HL-60 (cell line): Measurements from ENCODE around the gene HLX.

Experiments
- DNase-seq, 2 experiments: peaks; one replicate each; pipeline ENCODE4 v3.0.0-alpha.2; 2010 to 2020; ENCODE audit warnings: low read depth in 1 of 2, low spot score in 1 of 2
- H3K27ac ChIP-seq: fragments of 250-450 bp; sonication (Bioruptor Pico); replicated peaks from 2 replicates; pipeline ENCODE4 v1.5.1; 2020; ENCODE audit warnings: mild to moderate bottlenecking, moderate library complexity
- H3K27me3 ChIP-seq: fragments of 250-450 bp; sonication (Bioruptor Pico); 2 replicates; pipeline ENCODE4 v1.5.1; 2021; ENCODE audit warnings: mild to moderate bottlenecking, moderate library complexity; ENCODE audit not compliant: insufficient read depth, poor library complexity, severe bottlenecking
- H3K4me3 ChIP-seq: replicated peaks from 2 replicates; pipeline ENCODE4 v1.5.1; 2011; ENCODE audit warnings: mild to moderate bottlenecking, control low read depth, low read length; ENCODE audit not compliant: insufficient read depth
- GABPA ChIP-seq: IDR thresholded peaks from 2 replicates; pipeline ENCODE4 v1.6.1; 2012; ENCODE audit warnings: low read depth
- POLR2AphosphoS5 ChIP-seq: IDR thresholded peaks from 2 replicates; pipeline ENCODE4 v1.6.1; 2012; ENCODE audit warnings: low read depth
- REST ChIP-seq: IDR thresholded peaks from 2 replicates; pipeline ENCODE4 v1.6.1; 2012; ENCODE audit warnings: low read depth; ENCODE audit not compliant: insufficient replicate concordance
- SPI1 ChIP-seq: IDR thresholded peaks from 2 replicates; pipeline ENCODE4 v1.6.1; 2012; ENCODE audit warnings: low read depth, mild to moderate bottlenecking, borderline replicate concordance
- TF ChIP-seq, protein P1 (sequence below): IDR thresholded peaks from one replicate; pipeline ENCODE4 v1.5.1; 2011; ENCODE audit warnings: low read length, control low read depth, inconsistent platforms; ENCODE audit not compliant: insufficient read depth

Gene HLX

GRCh38 chr1:220928320-220928719 lies 49.1 kb downstream of the HLX start:
- no peak overlapping the region for H3K4me3 ChIP-seq
- DNase-seq, result no peak
- no peaks in the 10 kb centered on the region for H3K27me3 ChIP-seq
- TF ChIP-seq, protein P1, sequence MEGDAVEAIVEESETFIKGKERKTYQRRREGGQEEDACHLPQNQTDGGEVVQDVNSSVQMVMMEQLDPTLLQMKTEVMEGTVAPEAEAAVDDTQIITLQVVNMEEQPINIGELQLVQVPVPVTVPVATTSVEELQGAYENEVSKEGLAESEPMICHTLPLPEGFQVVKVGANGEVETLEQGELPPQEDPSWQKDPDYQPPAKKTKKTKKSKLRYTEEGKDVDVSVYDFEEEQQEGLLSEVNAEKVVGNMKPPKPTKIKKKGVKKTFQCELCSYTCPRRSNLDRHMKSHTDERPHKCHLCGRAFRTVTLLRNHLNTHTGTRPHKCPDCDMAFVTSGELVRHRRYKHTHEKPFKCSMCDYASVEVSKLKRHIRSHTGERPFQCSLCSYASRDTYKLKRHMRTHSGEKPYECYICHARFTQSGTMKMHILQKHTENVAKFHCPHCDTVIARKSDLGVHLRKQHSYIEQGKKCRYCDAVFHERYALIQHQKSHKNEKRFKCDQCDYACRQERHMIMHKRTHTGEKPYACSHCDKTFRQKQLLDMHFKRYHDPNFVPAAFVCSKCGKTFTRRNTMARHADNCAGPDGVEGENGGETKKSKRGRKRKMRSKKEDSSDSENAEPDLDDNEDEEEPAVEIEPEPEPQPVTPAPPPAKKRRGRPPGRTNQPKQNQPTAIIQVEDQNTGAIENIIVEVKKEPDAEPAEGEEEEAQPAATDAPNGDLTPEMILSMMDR, result no peak
- TF ChIP-seq SPI1, result peak; percentile 15; the same call in 1 of the 2 replicates
- no peak overlapping the region for H3K27ac ChIP-seq

- no peak overlapping the region for H3K27ac ChIP-seq
- H3K27me3 ChIP-seq, result no peaks in the 10 kb centered on the region
- DNase-seq, result no peak
- no peak overlapping the region for H3K4me3 ChIP-seq
- no peak for TF ChIP-seq SPI1
- no peak for TF ChIP-seq POLR2AphosphoS5
- TF ChIP-seq, protein P1, result no peak
- no peak for TF ChIP-seq REST
- TF ChIP-seq GABPA, result no peak
These were observed 49.6 kb downstream of the HLX start for GRCh38 chr1:220928725-220929300.

DNA sequence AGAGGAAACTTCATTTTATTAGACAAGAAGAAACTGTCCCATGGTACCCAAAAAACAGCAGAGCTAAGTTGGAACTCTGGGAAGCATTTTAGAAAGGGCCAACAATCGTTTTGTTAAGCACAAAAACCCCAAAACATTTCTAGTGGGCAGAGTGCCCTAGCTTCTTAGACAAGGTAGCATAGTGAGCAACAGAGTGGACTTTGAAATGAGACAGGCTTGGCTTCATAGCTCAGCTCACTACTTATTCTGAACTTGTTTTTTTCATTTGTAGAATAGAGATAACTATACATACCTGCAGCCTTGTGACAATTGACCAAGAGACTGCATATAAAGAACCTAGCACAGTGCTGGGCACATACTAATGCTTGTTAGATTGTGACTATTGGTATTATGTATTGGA lies 50.1 kb downstream of the HLX start:
- no peak overlapping the region for H3K27ac ChIP-seq

More for the DNA sequence above, 50.1 kb downstream of the HLX start:
- TF ChIP-seq, protein P1, result no peak
- TF ChIP-seq GABPA, result no peak
- no peak for TF ChIP-seq POLR2AphosphoS5
- no peak for TF ChIP-seq SPI1
- no peak for TF ChIP-seq REST
- H3K4me3 ChIP-seq, result no peak overlapping the region
- H3K27me3 ChIP-seq, result no peaks in the 10 kb centered on the region
- no peak for DNase-seq
